ENCODE results near the gene RPS16. TPM values are rescaled to one million over a fixed set of nuclear protein-coding genes. Genes with fewer than 3 reads are reported as not detected.

RPS16 gene
- total and polyA plus RNA-seq, 2 of the 13 experiments (the other 11 are each of a cell fraction or from before 2014, with no cell fraction given), result 488 to 2,583 TPM

DNA sequence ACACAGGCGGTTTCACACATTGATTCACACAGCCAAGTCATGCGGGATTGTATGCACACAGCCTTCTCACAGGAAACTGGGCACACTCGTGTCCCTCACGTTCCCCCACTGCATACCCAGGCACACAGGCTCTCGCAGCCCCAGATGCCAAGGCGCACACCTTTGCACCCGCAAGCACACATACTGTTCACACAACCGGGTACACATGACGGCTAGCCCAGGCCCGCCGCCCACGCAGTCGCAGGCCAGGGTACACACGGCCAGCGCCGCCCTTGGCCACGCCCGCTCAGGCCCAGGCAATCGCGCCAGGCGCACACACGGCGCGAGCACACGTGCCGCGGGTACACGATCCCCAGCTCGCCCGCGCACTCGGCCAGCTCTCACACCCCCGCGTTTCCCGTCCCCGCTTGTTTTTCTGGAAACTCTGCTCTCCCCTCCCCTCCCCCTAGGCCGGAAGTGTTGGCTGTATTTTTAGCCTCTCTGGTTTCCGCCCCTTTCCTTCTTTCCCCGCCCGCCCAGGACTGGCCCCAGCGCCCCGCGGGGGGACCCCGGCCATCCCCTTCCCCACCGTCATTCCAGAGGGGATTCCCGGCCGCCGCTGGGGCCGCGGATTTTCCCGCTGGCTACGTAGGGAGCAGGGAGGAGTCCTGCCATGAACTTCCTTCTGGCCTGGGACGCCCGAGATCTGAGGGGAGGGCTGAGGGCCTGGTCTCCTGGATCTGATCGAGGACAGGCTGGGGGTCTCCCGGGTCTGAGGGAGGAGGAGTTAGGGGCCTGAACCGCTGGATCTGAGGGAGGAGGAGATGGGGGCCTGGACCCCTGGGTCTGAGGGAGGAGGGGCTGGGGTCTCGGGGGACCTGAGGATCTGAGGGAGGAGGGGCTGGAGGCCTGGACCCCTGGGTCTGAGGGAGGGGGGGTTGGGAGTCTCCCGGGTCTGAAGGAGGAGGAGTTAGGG is 33.1 kb downstream of the RPS16 start (continued):
- TF ChIP-seq, protein P1, sequence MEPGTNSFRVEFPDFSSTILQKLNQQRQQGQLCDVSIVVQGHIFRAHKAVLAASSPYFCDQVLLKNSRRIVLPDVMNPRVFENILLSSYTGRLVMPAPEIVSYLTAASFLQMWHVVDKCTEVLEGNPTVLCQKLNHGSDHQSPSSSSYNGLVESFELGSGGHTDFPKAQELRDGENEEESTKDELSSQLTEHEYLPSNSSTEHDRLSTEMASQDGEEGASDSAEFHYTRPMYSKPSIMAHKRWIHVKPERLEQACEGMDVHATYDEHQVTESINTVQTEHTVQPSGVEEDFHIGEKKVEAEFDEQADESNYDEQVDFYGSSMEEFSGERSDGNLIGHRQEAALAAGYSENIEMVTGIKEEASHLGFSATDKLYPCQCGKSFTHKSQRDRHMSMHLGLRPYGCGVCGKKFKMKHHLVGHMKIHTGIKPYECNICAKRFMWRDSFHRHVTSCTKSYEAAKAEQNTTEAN (CRISPR knock-in tag; conservative IDR thresholded peaks at IDR 0.05), result peak; percentile 58; the same call in 1 of the 2 replicates
- TF ChIP-seq RFXAP (CRISPR knock-in tag; IDR thresholded peaks at IDR 0.05; ENCODE audit: borderline replicate concordance), result no peak
- no peak for TF ChIP-seq MEF2D (CRISPR knock-in tag; IDR thresholded peaks at IDR 0.05)
- 0 out of 2 replicates have a peak, but pooled peaks have one; percentile 12 for TF ChIP-seq ZBTB7A (CRISPR knock-in tag; IDR thresholded peaks at IDR 0.05)
- no peak for TF ChIP-seq SIN3A (IDR thresholded peaks at IDR 0.05; ENCODE audit: borderline replicate concordance, low read depth, low read length)
- TF ChIP-seq, protein P2, sequence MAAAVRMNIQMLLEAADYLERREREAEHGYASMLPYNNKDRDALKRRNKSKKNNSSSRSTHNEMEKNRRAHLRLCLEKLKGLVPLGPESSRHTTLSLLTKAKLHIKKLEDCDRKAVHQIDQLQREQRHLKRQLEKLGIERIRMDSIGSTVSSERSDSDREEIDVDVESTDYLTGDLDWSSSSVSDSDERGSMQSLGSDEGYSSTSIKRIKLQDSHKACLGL (CRISPR knock-in tag; IDR thresholded peaks at IDR 0.05), result 0 out of 2 replicates have a peak, but pooled peaks have one; percentile 7
- TF ChIP-seq TOE1 (CRISPR knock-in tag; IDR thresholded peaks at IDR 0.05), result no peak
- TF ChIP-seq YEATS4 (CRISPR knock-in tag; IDR thresholded peaks at IDR 0.05; ENCODE audit: borderline replicate concordance), result 0 out of 2 replicates have a peak, but pooled peaks have one; percentile 30
- TF ChIP-seq EP300 (IDR thresholded peaks at IDR 0.05; ENCODE audit: low read depth in 2 of 2, low read length in 2 of 2), result no peak
- 0 out of 2 replicates have a peak, but pooled peaks have one; percentile 19 for TF ChIP-seq EP300 (CRISPR knock-in tag; IDR thresholded peaks at IDR 0.05; ENCODE audit: borderline replicate concordance)
- TF ChIP-seq, protein P3, sequence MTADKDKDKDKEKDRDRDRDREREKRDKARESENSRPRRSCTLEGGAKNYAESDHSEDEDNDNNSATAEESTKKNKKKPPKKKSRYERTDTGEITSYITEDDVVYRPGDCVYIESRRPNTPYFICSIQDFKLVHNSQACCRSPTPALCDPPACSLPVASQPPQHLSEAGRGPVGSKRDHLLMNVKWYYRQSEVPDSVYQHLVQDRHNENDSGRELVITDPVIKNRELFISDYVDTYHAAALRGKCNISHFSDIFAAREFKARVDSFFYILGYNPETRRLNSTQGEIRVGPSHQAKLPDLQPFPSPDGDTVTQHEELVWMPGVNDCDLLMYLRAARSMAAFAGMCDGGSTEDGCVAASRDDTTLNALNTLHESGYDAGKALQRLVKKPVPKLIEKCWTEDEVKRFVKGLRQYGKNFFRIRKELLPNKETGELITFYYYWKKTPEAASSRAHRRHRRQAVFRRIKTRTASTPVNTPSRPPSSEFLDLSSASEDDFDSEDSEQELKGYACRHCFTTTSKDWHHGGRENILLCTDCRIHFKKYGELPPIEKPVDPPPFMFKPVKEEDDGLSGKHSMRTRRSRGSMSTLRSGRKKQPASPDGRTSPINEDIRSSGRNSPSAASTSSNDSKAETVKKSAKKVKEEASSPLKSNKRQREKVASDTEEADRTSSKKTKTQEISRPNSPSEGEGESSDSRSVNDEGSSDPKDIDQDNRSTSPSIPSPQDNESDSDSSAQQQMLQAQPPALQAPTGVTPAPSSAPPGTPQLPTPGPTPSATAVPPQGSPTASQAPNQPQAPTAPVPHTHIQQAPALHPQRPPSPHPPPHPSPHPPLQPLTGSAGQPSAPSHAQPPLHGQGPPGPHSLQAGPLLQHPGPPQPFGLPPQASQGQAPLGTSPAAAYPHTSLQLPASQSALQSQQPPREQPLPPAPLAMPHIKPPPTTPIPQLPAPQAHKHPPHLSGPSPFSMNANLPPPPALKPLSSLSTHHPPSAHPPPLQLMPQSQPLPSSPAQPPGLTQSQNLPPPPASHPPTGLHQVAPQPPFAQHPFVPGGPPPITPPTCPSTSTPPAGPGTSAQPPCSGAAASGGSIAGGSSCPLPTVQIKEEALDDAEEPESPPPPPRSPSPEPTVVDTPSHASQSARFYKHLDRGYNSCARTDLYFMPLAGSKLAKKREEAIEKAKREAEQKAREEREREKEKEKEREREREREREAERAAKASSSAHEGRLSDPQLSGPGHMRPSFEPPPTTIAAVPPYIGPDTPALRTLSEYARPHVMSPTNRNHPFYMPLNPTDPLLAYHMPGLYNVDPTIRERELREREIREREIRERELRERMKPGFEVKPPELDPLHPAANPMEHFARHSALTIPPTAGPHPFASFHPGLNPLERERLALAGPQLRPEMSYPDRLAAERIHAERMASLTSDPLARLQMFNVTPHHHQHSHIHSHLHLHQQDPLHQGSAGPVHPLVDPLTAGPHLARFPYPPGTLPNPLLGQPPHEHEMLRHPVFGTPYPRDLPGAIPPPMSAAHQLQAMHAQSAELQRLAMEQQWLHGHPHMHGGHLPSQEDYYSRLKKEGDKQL (CRISPR knock-in tag; IDR thresholded peaks at IDR 0.05; ENCODE audit: low read depth), result no peak
- TF ChIP-seq, protein P4, sequence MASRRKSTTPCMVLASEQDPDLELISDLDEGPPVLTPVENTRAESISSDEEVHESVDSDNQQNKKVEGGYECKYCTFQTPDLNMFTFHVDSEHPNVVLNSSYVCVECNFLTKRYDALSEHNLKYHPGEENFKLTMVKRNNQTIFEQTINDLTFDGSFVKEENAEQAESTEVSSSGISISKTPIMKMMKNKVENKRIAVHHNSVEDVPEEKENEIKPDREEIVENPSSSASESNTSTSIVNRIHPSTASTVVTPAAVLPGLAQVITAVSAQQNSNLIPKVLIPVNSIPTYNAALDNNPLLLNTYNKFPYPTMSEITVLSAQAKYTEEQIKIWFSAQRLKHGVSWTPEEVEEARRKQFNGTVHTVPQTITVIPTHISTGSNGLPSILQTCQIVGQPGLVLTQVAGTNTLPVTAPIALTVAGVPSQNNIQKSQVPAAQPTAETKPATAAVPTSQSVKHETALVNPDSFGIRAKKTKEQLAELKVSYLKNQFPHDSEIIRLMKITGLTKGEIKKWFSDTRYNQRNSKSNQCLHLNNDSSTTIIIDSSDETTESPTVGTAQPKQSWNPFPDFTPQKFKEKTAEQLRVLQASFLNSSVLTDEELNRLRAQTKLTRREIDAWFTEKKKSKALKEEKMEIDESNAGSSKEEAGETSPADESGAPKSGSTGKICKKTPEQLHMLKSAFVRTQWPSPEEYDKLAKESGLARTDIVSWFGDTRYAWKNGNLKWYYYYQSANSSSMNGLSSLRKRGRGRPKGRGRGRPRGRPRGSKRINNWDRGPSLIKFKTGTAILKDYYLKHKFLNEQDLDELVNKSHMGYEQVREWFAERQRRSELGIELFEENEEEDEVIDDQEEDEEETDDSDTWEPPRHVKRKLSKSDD (CRISPR knock-in tag; IDR thresholded peaks at IDR 0.05; ENCODE audit: low read depth), result peak; percentile 29; the same call in 1 of the 2 replicates
- peak; percentile 10; the same call in 1 of the 2 replicates for TF ChIP-seq ZNF768 (CRISPR knock-in tag; IDR thresholded peaks at IDR 0.05)
- no peak for TF ChIP-seq ZNF737 (CRISPR knock-in tag; IDR thresholded peaks at IDR 0.05; ENCODE audit: borderline replicate concordance)
- TF ChIP-seq ZNF773 (CRISPR knock-in tag; IDR thresholded peaks at IDR 0.05; ENCODE audit: borderline replicate concordance), result 0 out of 2 replicates have a peak, but pooled peaks have one; percentile 50

Measured in HepG2 (cell line).